Left kidney (tissue), 2 donors: ENCODE measurements around the gene ATOH7. TPM values are rescaled to one million over a fixed set of nuclear protein-coding genes. Genes with fewer than 3 reads are reported as not detected.
A peak's percentile ranks its signal among the peaks of the same experiment; 100 is the strongest.
"Not testable (repeated sequence)": the region's sequence is repeated elsewhere in the genome, so short reads cannot be mapped to it uniquely, and the experiment has no call there.

Experiments used
- DNase-seq: peaks from one replicate; pipeline ENCODE4 v3.0.0-alpha.2; 2013
- polyA plus RNA-seq: library from polyadenylated mRNA; unstranded; fragments of 120-200 nt; gene quantifications from one replicate; pipeline ENCODE4 v1.2.1, GENCODE V29; 2013; ENCODE audit not compliant: insufficient read length

The ATOH7 gene
- polyA plus RNA-seq, 1 donor = 1.7 TPM

- no peak for DNase-seq
Measured at GRCh38 chr10:68238371-68238770, 6.5 kb upstream of the ATOH7 start.

- DNase-seq = no peak
Measured at GRCh38 chr10:68237173-68237572, 5.3 kb upstream of the ATOH7 start.

- no peak for DNase-seq
Measured at GRCh38 chr10:68235581-68235980, 3.7 kb upstream of the ATOH7 start.

DNA sequence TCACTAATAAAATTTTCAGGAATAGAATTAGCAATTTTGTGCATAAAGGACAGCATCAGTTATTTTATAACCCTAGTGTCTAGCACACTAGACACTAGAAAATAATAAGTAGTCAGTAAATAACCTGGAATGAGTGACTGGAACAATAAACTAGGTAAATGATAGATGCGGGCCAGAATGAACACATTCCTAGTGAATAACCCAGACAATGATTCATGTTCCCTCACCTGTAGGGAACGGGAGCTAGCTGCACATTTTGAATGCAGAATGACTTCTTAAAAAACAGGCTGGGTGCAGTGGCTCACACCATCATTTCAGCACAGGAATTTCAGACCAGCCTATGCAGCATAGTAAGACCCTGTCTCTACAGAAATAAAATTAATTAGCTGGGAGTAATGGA lies 3.2 kb upstream of the ATOH7 start:
- DNase-seq = no peak

- DNase-seq = no peak
Measured at GRCh38 chr10:68233046-68233445, 1.1 kb upstream of the ATOH7 start.

DNA sequence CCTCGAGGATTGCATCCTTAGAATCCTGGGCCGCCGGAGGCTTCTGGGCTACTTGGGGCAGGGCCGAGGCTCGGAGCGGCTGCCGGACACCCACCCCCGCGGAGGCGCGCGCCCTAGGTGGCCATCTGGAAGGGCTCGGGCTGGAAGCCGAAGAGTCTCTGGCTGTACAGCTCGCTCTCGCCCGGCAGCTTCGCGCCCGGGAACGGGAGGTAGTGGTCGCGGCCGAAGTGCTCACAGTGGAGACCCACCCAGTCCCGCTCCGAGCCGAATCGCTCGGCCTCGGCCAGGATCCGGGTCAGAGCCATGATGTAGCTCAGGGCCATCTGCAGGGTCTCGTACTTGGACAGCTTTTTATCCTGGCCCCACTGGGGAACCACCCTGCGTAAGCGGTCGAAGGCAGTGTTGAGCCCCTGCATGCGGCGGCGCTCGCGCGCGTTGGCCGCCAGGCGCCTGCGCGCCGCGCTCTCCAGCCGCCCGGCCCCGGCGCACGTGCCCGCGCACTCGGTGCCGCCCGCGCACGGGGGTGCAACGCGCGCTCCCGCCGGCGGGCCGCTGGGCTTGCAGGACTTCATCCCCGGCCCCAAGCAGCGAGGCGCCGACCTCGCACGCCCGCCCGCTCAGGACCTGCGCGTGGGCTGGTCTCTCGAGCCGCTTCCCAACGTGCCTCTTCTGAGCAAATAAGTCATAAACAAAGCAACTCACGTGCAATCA lies 652 bp downstream of the ATOH7 start:
- DNase-seq = peak; percentile 80

- no peak for DNase-seq
Measured at GRCh38 chr10:68230268-68230667, 1.6 kb downstream of the ATOH7 start.

GRCh38 chr10:68224810-68225209 lies 7.1 kb downstream of the ATOH7 start:
- no peak for DNase-seq

DNA sequence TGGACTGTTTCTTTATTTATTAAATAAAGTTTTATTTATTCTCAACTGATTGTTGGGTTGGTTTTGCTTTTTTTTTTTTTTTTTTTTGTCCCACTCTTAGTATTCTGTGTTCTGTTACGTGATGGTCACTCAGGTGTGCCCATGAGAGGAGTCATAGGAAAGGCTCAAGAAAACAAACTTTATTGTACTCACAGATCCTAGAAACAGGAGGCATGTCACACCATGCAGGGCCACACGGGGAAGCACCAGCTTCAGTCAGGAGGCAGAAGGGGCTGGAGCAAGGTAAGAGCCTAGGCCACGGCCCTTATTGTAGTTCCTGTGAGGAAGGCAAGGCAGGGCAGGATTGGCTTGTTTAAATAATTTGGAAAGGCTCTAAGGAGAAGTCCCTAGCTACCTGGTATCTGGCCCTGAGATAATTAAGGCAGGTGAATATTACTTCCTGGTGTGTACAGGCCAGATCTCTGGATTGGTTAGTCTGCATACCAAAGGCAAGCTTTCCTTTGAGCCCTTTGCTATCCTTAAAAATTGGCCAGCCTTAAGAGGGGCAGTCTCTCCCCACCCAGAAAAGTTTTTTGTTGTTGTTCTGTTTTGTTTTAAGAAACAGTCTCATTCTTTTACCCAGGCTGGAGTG lies 8.3 kb downstream of the ATOH7 start:
- no peak for DNase-seq

DNA sequence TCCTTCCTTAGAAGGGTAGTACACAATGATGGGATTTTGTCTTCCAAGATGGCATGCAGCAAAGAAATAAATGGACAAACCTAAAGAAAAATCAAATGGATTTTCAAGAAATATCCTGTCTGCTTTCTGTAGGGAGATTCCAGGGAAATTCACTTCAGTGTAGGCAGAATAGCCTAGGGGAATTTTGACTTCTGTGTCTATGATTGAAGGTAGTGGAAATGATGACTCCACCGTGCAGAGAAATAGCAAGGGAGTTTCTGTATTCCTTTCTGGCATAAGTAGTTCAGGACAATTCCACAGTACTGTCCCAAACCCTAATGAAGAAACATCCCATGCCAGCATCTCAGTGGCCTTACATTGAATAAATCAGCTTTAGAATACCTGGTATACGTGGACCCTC lies 9.5 kb downstream of the ATOH7 start:
- DNase-seq = no peak

GRCh38 chr10:68221196-68221595 lies 10.7 kb downstream of the ATOH7 start:
- no peak for DNase-seq

DNA sequence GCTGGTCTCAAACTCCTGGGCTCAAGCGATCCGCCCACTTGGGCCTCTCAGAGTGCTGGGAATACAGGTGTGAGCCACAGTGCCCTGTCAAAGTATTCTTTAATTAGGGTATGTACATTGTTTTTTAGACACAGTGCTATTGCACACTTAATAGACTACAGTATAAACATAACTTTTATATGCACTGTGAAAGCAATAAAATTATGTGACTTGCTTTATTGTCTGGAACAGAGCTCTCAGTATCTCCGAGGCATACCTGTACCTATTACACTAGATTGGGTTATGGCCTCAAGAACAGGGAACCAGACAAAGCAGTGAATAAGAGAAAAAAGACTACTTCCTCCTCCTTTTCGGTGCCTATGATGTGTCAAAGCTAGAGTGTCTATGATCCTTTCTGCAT lies 13.1 kb downstream of the ATOH7 start:
- no peak for DNase-seq

DNA sequence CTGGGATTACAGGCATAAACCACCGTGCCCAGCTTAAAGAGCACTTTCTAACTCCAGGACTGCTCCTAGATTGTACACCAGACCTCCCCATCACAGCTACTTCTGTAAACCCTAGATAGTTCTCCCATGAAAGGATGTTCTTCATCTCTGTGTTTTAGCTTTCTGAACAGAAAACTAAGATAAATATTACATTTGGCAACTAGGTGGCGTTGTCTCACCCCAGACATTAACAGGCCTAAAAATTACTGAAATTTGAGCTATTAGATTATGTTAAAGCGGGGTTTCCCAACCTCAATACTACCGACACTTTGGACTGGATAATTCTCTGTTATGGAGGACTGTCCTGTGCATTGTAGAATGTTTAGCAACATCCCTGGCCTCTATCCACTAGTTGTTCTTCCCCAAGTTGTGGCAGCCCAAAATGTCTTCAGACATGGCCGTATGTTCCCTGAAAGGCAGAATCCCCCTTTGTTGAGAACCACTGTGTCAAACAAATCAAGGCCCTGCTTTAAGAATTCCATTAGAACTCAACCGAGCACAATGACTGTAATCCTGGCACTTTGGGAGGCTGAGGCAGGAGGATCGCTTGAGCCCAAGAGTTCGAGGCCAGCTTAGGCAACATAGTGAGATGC lies 19.1 kb downstream of the ATOH7 start:
- DNase-seq = no peak

DNA sequence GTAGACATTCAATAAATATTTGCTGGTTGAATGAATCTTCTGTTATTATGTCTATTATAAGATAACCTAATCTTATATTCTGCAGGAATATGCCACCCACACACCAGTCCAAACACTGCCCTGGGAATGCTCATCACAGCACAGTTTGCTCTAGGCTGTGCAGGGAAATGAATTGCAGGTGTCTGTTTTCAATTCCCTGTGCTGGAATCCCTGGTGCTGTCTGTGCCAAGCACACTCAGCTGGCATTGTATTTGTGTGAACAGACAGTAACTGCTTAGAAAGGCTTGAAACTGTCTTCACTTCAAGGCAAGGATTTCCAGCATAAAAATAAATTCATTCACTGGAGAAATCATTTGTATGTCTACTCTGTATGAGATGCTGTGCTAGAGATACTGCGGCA lies 20.2 kb downstream of the ATOH7 start:
- no peak for DNase-seq

GRCh38 chr10:68208424-68209042 lies 23.4 kb downstream of the ATOH7 start:
- DNase-seq = peak; percentile 63

GRCh38 chr10:68202960-68203353 lies 29.0 kb downstream of the ATOH7 start:
- no peak for DNase-seq

- DNase-seq = peak; percentile 57
Measured at GRCh38 chr10:68196701-68197100, 35.2 kb downstream of the ATOH7 start.

- DNase-seq = not testable (repeated sequence)
Measured at GRCh38 chr10:68195776-68196175, 36.1 kb downstream of the ATOH7 start.

- no peak for DNase-seq
Measured at GRCh38 chr10:68194290-68194689, 37.6 kb downstream of the ATOH7 start.

GRCh38 chr10:68192113-68192512 lies 39.8 kb downstream of the ATOH7 start:
- DNase-seq = no peak

GRCh38 chr10:68188835-68189234 lies 43.1 kb downstream of the ATOH7 start:
- DNase-seq = no peak

GRCh38 chr10:68185085-68185484 lies 46.8 kb downstream of the ATOH7 start:
- no peak for DNase-seq

DNA sequence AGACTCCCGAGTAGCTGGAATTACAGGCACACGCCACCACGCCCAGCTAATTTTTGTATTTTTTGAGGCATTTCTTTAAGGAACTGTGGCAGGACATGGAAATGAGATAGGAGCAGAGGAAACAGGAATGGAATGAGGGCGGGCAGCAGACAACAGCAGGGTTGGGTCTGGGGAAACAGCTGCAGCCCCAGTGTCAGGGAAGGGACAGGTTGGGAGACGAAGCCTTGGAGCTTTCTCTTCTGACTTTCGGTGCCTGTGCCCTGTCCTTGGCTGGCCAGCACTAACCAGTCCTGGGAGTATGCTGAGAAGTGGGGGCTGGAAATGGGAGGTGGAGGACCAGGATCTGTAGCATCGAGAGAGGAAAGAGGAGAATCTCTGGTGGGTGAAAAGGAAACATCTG lies 47.4 kb downstream of the ATOH7 start:
- DNase-seq = no peak
